Measurements from ENCODE around the gene GNAO1.

Gene GNAO1

DNA sequence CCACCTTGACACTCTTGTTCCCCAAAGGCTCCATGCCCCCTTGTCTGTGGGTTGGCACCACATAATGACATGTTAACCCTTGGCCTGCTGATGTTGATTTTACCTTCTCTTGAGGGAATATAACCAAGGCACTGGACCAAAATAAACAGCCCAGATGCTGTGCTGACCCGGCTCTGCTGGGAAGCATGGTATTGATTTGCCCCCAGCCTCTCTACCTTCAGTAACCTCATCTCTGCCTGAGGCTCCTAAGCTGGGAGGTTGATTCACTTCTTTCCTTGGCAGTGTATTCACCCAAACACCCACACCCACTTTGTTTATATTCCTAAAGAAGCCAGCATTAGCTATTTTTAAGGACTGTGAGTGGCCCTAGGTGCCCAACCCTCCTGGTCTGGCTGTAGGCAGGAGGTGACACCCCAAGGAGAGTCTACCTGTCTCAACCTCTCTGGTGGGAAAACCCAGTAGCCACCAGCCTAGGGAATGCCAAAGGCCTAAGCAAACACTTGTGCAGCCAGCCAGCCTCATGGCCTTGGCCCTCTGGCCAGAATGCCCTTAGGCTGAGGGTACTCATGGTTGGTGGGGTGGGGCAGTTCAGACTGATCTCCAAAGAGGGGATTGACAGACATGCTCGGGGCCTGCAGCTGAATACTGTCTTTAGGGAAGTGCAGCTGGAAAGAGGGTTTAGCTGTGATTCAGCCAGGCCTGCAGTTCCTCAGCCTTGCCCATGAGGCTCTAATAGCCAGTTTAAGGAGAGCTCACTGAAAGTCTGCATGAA lies 42.7 kb downstream of the GNAO1 start:
- Histone ChIP-seq H3K4me3 (no peak overlapping the region), H3K27ac (no peak overlapping the region)

DNA sequence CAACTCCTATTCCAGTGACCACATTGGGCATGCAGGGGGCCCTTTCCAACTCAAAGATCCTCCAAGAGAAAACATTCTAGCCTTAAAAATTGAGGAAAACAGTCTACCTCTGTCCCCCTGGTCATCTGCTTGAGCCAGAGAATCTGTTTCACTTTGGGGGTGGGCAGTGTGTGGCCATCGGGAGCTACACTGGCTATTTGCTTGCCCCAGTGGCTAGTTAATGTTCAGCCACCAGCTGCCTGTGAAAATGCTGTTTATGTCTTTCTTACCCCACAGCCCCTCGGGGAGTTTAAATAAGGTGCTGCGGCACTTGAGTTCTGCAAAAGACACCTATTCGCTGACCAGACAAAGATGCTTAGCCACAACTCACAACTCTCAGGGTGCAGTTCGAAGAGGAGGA lies 43.4 kb downstream of the GNAO1 start:
- Histone ChIP-seq H3K4me3 (no peak overlapping the region), H3K27ac (no peak overlapping the region)

DNA sequence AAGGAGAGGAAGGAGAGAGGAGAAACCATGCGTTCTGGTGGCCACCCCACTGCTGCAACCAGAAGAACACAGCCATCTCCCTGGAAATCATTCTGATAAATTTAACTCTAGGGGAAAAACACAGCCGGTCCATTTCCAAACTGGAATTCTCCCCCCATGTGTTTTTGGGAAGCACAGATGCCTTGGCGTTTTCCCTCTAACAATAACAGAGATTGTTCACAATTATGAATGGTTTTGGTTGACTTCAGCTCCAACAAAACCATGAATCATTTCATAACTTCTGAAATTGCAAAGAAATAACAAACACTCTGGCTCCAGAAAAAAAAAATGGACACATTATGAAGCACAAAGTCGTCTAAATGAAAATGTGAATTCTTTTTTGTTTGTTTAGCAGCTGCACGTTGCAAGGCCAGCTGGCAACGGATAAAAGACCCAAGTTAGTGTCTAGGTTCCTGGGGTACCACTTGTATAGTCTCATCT lies 46.2 kb downstream of the GNAO1 start:
- no peak overlapping the region for H3K4me3 ChIP-seq
- H3K27ac ChIP-seq = no peak overlapping the region

DNA sequence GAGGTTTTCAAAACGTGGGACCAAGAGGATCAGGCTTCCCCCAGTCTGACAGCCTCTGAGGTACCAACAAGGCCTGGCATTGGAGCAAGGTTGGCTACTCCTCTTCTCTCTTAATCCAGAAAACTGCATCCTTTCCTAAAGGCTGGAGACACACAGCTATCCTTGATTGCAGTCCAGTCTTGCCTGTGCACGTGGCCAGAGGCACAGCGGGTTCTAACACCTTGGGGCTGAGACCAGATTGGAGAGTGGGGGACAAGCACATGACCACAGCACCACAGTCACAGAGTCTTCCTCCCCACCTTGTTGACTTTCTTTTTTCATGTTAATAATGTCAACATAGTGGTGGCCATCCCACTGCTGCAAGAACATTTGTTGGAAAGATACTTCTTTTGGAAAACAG lies 46.9 kb downstream of the GNAO1 start:
- H3K4me3 ChIP-seq = no peak overlapping the region

DNA sequence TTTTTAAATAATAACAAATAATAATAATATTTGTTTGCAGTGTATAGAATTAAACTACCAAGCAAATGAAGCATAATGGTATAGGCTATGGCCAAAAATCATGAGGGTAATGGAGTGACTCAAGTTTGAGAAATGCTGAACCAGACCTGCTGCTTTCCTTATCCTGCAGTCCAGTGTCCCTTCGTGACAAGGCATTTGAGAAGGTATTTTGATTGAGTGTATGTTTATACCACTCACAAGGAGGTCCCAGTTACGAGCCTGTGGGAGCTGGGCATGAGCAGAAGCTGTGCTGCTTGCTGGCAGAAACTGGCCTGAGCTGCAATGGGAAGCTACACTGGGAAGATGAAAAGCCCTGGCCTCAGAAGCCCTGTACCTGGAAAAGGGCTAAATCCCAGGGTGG lies 50.3 kb downstream of the GNAO1 start:
- Histone ChIP-seq H3K4me3 (no peak overlapping the region), H3K27ac (no peak overlapping the region)

More for the DNA sequence above, 46.9 kb downstream of the GNAO1 start:
- no peak overlapping the region for H3K27ac ChIP-seq

DNA sequence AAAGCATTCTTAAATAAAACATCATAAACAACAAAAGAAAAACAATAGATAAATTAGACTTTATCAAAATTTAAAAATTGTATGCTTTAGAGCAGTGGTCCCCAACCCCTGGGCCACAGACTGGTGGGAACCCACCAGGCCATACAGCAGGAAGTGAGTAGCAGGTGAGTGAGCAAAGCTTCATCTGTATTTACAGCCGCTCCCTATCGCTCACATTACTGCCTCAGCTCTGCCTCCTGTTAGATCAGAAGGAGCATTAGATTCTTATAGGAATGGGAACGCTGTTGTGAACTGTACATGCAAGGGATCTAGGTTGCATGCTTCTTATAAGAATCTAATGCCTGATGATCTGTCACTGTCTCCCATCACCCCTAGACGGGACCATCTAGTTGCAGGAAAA lies 51.5 kb downstream of the GNAO1 start:
- Histone ChIP-seq H3K4me3 (no peak overlapping the region), H3K27ac (no peak overlapping the region)

GRCh38 chr16:56244612-56245011 lies 53.3 kb downstream of the GNAO1 start:
- H3K27ac ChIP-seq = no peak overlapping the region

GRCh38 chr16:56245197-56245596 lies 53.9 kb downstream of the GNAO1 start:
- Histone ChIP-seq H3K27ac (no peak overlapping the region), H3K4me3 (no peak overlapping the region)

More at GRCh38 chr16:56244612-56245011, 53.3 kb downstream of the GNAO1 start:
- H3K4me3 ChIP-seq = no peak overlapping the region

GRCh38 chr16:56246051-56246817 lies 54.9 kb downstream of the GNAO1 start:
- Histone ChIP-seq H3K4me3 (no peak overlapping the region), H3K27ac (no peak overlapping the region)

- no peak overlapping the region for H3K4me3 ChIP-seq
These were observed 55.7 kb downstream of the GNAO1 start for GRCh38 chr16:56247018-56247417.

GRCh38 chr16:56247808-56248207 lies 56.5 kb downstream of the GNAO1 start:
- H3K4me3 ChIP-seq = no peak overlapping the region
- H3K27ac ChIP-seq = no peak overlapping the region

More at GRCh38 chr16:56247018-56247417, 55.7 kb downstream of the GNAO1 start:
- no peak overlapping the region for H3K27ac ChIP-seq

- no peak overlapping the region for H3K27ac ChIP-seq
These were observed 61.5 kb downstream of the GNAO1 start for GRCh38 chr16:56252835-56253234.

DNA sequence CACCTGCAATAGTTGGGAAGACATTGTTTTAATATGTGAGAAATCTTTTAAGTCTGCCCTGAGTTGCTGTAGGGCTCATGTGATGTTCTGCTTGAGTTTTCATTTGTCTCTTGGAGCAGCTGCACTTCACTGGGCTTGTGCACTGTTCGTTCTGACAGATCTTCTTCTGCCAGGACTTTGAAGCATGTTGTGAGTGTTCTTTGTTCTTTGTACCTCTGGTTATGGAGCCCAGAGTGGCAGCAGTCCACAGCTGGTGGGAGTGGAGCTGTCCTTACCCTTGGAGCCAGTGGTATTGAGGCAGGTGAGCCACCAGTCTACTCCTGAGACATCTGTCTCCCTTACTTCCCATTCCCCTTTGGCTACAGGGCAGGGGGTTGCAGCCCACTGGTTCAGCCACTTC lies 64.6 kb downstream of the GNAO1 start:
- H3K4me3 ChIP-seq = no peak overlapping the region
- no peak overlapping the region for H3K27ac ChIP-seq

More at GRCh38 chr16:56252835-56253234, 61.5 kb downstream of the GNAO1 start:
- no peak overlapping the region for H3K4me3 ChIP-seq

GRCh38 chr16:56257239-56257638 lies 66.0 kb downstream of the GNAO1 start:
- Histone ChIP-seq H3K4me3 (no peak overlapping the region), H3K27ac (no peak overlapping the region)

DNA sequence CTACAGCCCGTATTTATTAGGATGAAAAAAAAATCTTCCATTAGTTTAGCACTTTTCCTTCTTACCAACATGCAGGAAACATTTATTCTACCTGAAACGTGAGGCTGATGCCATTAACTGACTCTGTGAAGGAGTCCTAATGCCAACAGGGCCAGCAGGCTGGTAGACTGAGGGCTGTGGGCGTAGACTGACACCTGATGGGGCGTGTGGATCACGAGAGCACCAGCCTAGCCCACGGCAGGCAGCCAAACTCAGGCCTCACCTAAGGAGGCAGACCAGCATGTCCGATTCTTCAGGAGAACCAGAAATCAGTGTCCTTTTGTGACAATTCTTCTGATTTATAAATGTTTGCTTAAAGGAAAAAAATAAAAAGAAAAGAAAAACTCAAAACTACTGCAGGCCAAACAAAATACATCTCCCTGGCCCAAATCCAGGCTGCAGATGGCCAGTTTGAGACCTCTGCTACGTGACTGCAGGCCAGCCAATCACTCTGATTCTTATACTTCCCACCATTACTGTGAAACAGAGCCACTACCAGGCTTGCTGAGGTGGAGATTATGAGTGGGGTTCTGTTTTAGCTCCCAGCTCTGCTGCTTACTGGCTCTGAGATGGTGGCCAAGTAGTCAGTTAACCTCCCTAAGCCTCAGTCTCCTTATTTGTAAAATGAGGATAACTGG lies 66.5 kb downstream of the GNAO1 start:
- Histone ChIP-seq H3K4me3 (no peak overlapping the region), H3K27ac (no peak overlapping the region)

- no peak overlapping the region for H3K27ac ChIP-seq
- H3K4me3 ChIP-seq = no peak overlapping the region
These were observed 67.5 kb downstream of the GNAO1 start for GRCh38 chr16:56258508-56259424.

GRCh38 chr16:56259425-56259779 lies 68.1 kb downstream of the GNAO1 start:
- H3K27ac ChIP-seq = no peak overlapping the region
- H3K4me3 ChIP-seq = no peak overlapping the region

GRCh38 chr16:56260378-56261160 lies 69.3 kb downstream of the GNAO1 start:
- H3K27ac ChIP-seq = peak overlapping the region in 2 of 21 experiments; percentile 31 to 84

GRCh38 chr16:56261656-56262055 lies 70.4 kb downstream of the GNAO1 start:
- Histone ChIP-seq H3K27ac (peak overlapping the region in 10 of 21 experiments; percentile 25 to 86 (median 66)), H3K4me3 (no peak overlapping the region)

More at GRCh38 chr16:56260378-56261160, 69.3 kb downstream of the GNAO1 start:
- no peak overlapping the region for H3K4me3 ChIP-seq

Data from skin epidermis (tissue), 12 donors.